Type B pancreatic cell (in vitro differentiated cells): ENCODE measurements around the gene APOBEC2. TPM values are rescaled to one million over a fixed set of nuclear protein-coding genes. Genes with fewer than 3 reads are reported as not detected.

Experiments used
- DNase-seq: peaks from one replicate; pipeline ENCODE4 v3.0.0; 2021; ENCODE audit warnings: mixed read lengths; ENCODE audit not compliant: unreplicated experiment; ENCODE audit errors: extremely low spot score
- H3K27ac Mint-ChIP-seq: 2 replicates; pipeline ENCODE4 v1.8.0; 2021; ENCODE audit warnings: mild to moderate bottlenecking, mixed read lengths
- H3K27me3 Mint-ChIP-seq: 2 replicates; pipeline ENCODE4 v1.8.0; 2021; ENCODE audit warnings: mixed read lengths
- H3K36me3 Mint-ChIP-seq: 2 replicates; pipeline ENCODE4 v1.8.0; 2021; ENCODE audit warnings: mixed read lengths
- H3K4me1 Mint-ChIP-seq: one replicate; pipeline ENCODE4 v1.8.0; 2021; ENCODE audit warnings: mixed read lengths; ENCODE audit not compliant: unreplicated experiment
- H3K4me3 Mint-ChIP-seq: 2 replicates; pipeline ENCODE4 v1.8.0; 2021; ENCODE audit warnings: mild to moderate bottlenecking, mixed read lengths
- H3K9me3 Mint-ChIP-seq: 2 replicates; pipeline ENCODE4 v1.8.0; 2021; ENCODE audit warnings: mixed read lengths
- CTCF ChIP-seq: fragments of 200-600 bp; sonication (generic); conservative IDR thresholded peaks from 2 replicates; pipeline ENCODE4 v1.5.0; 2021; ENCODE audit warnings: antibody characterized with exemption, mild to moderate bottlenecking
- total RNA-seq: library from RNA; stranded (reverse); gene quantifications from 2 replicates; pipeline ENCODE4 v1.2.1, GENCODE V29; 2021; ENCODE audit warnings: low replicate concordance

Gene APOBEC2
- total RNA-seq, 1 donor from 2014 or later: 1.5 TPM

- Mint-ChIP-seq H3K4me3 (no peak overlapping the region), H3K9me3 (no peaks in the 10 kb centered on the region), H3K27ac (no peak overlapping the region), H3K27me3 (no peaks in the 10 kb centered on the region), H3K36me3 (peaks cover 40% of the 10 kb centered on the region), H3K4me1 (no peaks in the 10 kb centered on the region)
- DNase-seq: no peak
- TF ChIP-seq CTCF: no peak
Measured at GRCh38 chr6:41100871-41101287, 47.9 kb downstream of the APOBEC2 start.

GRCh38 chr6:41103847-41104246 is 50.8 kb downstream of the APOBEC2 start:
- no peak overlapping the region for H3K27ac Mint-ChIP-seq
- H3K4me1 Mint-ChIP-seq: no peaks in the 10 kb centered on the region
- H3K27me3 Mint-ChIP-seq: no peaks in the 10 kb centered on the region
- no peak for TF ChIP-seq CTCF
- H3K4me3 Mint-ChIP-seq: no peak overlapping the region
- peaks cover 15% of the 10 kb centered on the region for H3K36me3 Mint-ChIP-seq
- no peak for DNase-seq
- H3K9me3 Mint-ChIP-seq: no peaks in the 10 kb centered on the region

GRCh38 chr6:41111017-41111416 is 58.0 kb downstream of the APOBEC2 start:
- Mint-ChIP-seq H3K4me3 (no peak overlapping the region), H3K4me1 (no peaks in the 10 kb centered on the region), H3K36me3 (no peaks in the 10 kb centered on the region), H3K27me3 (no peaks in the 10 kb centered on the region), H3K9me3 (no peaks in the 10 kb centered on the region), H3K27ac (no peak overlapping the region)
- TF ChIP-seq CTCF: no peak
- no peak for DNase-seq

Other genes with a start within 250 kb of the APOBEC2 start
- gene UNC5CL, start 14.0 kb upstream of the APOBEC2 start, total RNA-seq: 3.1 and 5.1 TPM in 2 replicates
- not detected in 2 replicates for gene TSPO2, start 10.7 kb upstream of the APOBEC2 start, total RNA-seq
- gene OARD1, start 19.2 kb downstream of the APOBEC2 start, total RNA-seq: 30.7 and 33.7 TPM in 2 replicates
- gene NFYA, start 19.8 kb downstream of the APOBEC2 start, total RNA-seq: 31.4 and 40.4 TPM in 2 replicates
- gene TREML1, start 101.1 kb downstream of the APOBEC2 start, total RNA-seq: not detected in 2 replicates
- not detected in 2 replicates for gene TREM2, start 109.9 kb downstream of the APOBEC2 start, total RNA-seq
- gene TREML2, start 147.9 kb downstream of the APOBEC2 start, total RNA-seq: not detected in 2 replicates
- not detected in 2 replicates for gene TREML4, start 175.1 kb downstream of the APOBEC2 start, total RNA-seq
- not detected in 2 replicates for gene TREM1, start 233.5 kb downstream of the APOBEC2 start, total RNA-seq